GM12878 (cell line): ENCODE measurements around the gene MUC5B. TPM values are rescaled to one million over a fixed set of nuclear protein-coding genes. Genes with fewer than 3 reads are reported as not detected.

Source experiments
- ATAC-seq: fragments of 200-7000 bp; cut with Tn5 transposase; 3 replicates; pipeline ENCODE4 v1.9.1; 2020; ENCODE audit warnings: mild to moderate bottlenecking, moderate library complexity
- BruUV-seq: library from RNA; stranded (reverse); fragments of 400-500 nt; replicated peaks from 2 replicates; lab custom pipeline; 2021; lab: Mats Ljungman, UMichigan
- CTCF ChIA-PET: fragments of 300-600 bp; sonication (Branson Sonifier 250); formaldehyde crosslinking; extraction: SDS; loops from one replicate; lab custom pipeline; 2021; ENCODE audit warnings: inconsistent platforms; lab: Yijun Ruan, JAX
- POLR2A ChIA-PET: fragments of 350-600 bp; formaldehyde crosslinking; extraction: SDS; loops from one replicate; lab custom pipeline; 2021; ENCODE audit warnings: inconsistent platforms; lab: Charles Lee
- RAD21 ChIA-PET: fragments of 300-600 bp; sonication (Branson Sonifier 250); formaldehyde crosslinking; loops from one replicate; lab custom pipeline; 2023; ENCODE audit warnings: antibody characterized with exemption; ENCODE audit not compliant: unreplicated experiment; lab: Charles Lee
- SMC1A ChIA-PET: fragments of 300-600 bp; sonication (Branson Sonifier 250); formaldehyde crosslinking; loops from one replicate; lab custom pipeline; 2023; ENCODE audit not compliant: unreplicated experiment, uncharacterized antibody; lab: Charles Lee
- DNase-seq: peaks from one replicate; pipeline ENCODE4 v3.0.0-alpha.2; 2011; ENCODE audit warnings: low read depth, low spot score
- FAIRE-seq: peaks from 3 replicates; lab custom pipeline; 2011; peaks lifted over from hg19 to GRCh38; lab: Jason Lieb, UNC
- H2AFZ ChIP-seq: 2 replicates; pipeline ENCODE4 v1.6.0; 2011; ENCODE audit warnings: low read depth, low read length, control low read depth; ENCODE audit not compliant: control insufficient read depth
- H3K27ac ChIP-seq: 2 replicates; pipeline ENCODE4 v1.5.1; 2011; ENCODE audit warnings: control low read depth; ENCODE audit not compliant: control insufficient read depth, insufficient read depth
- H3K27me3 ChIP-seq, 2 experiments: replicated peaks in 1 of 2; 2 replicates each; pipeline versions ENCODE4 v1.6.0 to v1.6.1; 2011; ENCODE audit warnings: low read length in 1 of 2; ENCODE audit not compliant: control insufficient read depth in 2 of 2, insufficient read depth in 2 of 2
- H3K36me3 ChIP-seq, 2 experiments: 2 replicates each; pipeline ENCODE4 v1.5.1; 2011; ENCODE audit warnings: low read length in 1 of 2; ENCODE audit not compliant: control insufficient read depth in 2 of 2, insufficient read depth in 2 of 2
- H3K4me1 ChIP-seq: 2 replicates; pipeline ENCODE4 v1.6.1; 2011; ENCODE audit warnings: mild to moderate bottlenecking, low read length, moderate library complexity, mixed read lengths; ENCODE audit not compliant: control insufficient read depth, insufficient read depth
- H3K4me2 ChIP-seq: 2 replicates; pipeline ENCODE4 v1.6.0; 2011; ENCODE audit warnings: control low read depth; ENCODE audit not compliant: control insufficient read depth, insufficient read depth
- H3K4me3 ChIP-seq: fragments of 200-600 bp; sonication (generic); 2 replicates; pipeline ENCODE4 v1.5.1; 2016
- H3K79me2 ChIP-seq: 2 replicates; pipeline ENCODE4 v1.6.0; 2011; ENCODE audit warnings: low read length; ENCODE audit not compliant: control insufficient read depth, insufficient read depth
- H3K9ac ChIP-seq: 2 replicates; pipeline ENCODE4 v1.8.0; 2011; ENCODE audit warnings: low read length, control low read depth, mixed read lengths; ENCODE audit not compliant: control insufficient read depth, insufficient read depth
- H3K9me3 ChIP-seq: replicated peaks from 3 replicates; pipeline ENCODE4 v1.5.1; 2011; ENCODE audit warnings: mild to moderate bottlenecking, low read length; ENCODE audit not compliant: control insufficient read depth, insufficient read depth
- H4K20me1 ChIP-seq: 2 replicates; pipeline ENCODE4 v1.6.0; 2011; ENCODE audit not compliant: control insufficient read depth, insufficient read depth
- HDGF ChIP-seq: fragments of 450-650 bp; IDR thresholded peaks from 2 replicates; pipeline ENCODE4 v1.6.1; 2016; ENCODE audit warnings: antibody characterized with exemption
- KLF5 ChIP-seq: fragments of 450-650 bp; IDR thresholded peaks from 2 replicates; pipeline ENCODE4 v1.6.1; 2014; ENCODE audit warnings: mild to moderate bottlenecking; ENCODE audit not compliant: partially characterized antibody
- MYB ChIP-seq: fragments of 150-350 bp; IDR thresholded peaks from 2 replicates; pipeline ENCODE4 v1.6.1; 2014; ENCODE audit warnings: mild to moderate bottlenecking, low read depth, low read length, borderline replicate concordance
- NFIC ChIP-seq: IDR thresholded peaks from 2 replicates; pipeline ENCODE4 v1.6.1; 2012; ENCODE audit warnings: low read depth, mild to moderate bottlenecking, inconsistent platforms, low read length, moderate library complexity
- PAX8 ChIP-seq: fragments of 450-650 bp; IDR thresholded peaks from 2 replicates; pipeline ENCODE4 v1.6.1; 2017; ENCODE audit warnings: mild to moderate bottlenecking, moderate library complexity
- WGBS: methylation state at CpG from one replicate; pipeline ENCODE4 v1.1.6; 2016; ENCODE audit warnings: low lambda C conversion rate; ENCODE audit not compliant: insufficient replicate concordance, insufficient coverage; ENCODE audit errors: missing lambda C conversion rate; 5-methylcytosine and 5-hydroxymethylcytosine counted together
- in situ Hi-C: fragments of 300-500 bp; cut with MboI; formaldehyde crosslinking; loops from 9 replicates; pipeline ENCODE4 v1.14.3; 2018; ENCODE audit warnings: mixed read lengths
- intact Hi-C: fragments of 100-400 bp; cut with micrococcal nuclease; formaldehyde crosslinking; loops from one replicate; pipeline ENCODE4 v1.14.2; 2022; ENCODE audit not compliant: unreplicated experiment
- polyA plus RNA-seq, 11 experiments: library from polyadenylated mRNA; depleted of rRNA in 4 of 11; unstranded in 6 of 11; stranded (reverse) in 5 of 11; fragments of >200 nt; fragmentation: Nextera tagmentation in 4 of 11; fragmentation: Illumina TruSeq in 1 of 11; extraction: Ambion mirVana in 4 of 11; extraction: Trizol in 1 of 11; gene quantifications; 1 replicate in 1 of 11; 2 replicates in 10 of 11; pipeline versions ENCODE4 v1.2.1 to v1.2.3, GENCODE V29; 2011 to 2016; ENCODE audit warnings: inconsistent platforms in 2 of 11, missing spikeins in 2 of 11, low read depth in 1 of 11
- total RNA-seq, 4 experiments: library from RNA; depleted of rRNA in 3 of 4; stranded (reverse); fragments of >200 nt in 3 of 4; fragmentation: Illumina TruSeq in 1 of 4; extraction: Trizol in 1 of 4; gene quantifications; 2 replicates each; pipeline versions ENCODE4 v1.2.1 to v1.2.3, GENCODE V29; 2013 to 2021

Gene MUC5B
- total and polyA plus RNA-seq, 10 of the 15 experiments (the other 5 are each of a cell fraction or from before 2014, with no cell fraction given): 1.5 TPM; not detected in 9

DNA sequence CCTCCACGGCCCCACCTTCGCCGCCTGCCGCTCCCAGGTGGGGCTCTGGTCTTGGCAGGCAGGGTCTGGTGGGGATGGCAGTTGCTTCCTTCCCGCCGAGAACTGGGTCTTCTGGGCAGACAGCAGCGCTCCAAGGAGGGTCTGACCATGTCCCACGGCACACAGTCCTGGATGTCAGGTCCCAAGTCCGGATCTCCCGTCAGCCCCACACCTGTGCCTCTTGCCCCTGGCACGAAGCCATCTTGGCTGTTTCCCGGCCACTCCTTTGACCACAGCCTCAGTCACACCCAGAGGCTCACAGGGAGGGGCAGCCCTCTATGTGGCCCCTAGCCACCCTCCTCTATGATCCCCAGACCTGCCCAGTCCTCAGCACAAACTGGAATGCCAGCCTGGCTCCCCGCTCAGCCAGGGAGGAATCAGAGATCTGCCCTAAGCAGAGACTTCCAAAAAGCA, 14.3 kb downstream of the MUC5B start:
- Histone ChIP-seq H2AFZ (no peak overlapping the region), H3K4me1 (no peaks in the 10 kb centered on the region), H3K9me3 (no peaks in the 10 kb centered on the region; the same call in 2 of the 3 replicates), H3K36me3 (no peaks in the 10 kb centered on the region), H3K9ac (no peak overlapping the region), H3K4me3 (no peak overlapping the region), H3K27me3 (no peaks in the 10 kb centered on the region), H4K20me1 (no peaks in the 10 kb centered on the region), H3K4me2 (no peak overlapping the region), H3K79me2 (no peaks in the 10 kb centered on the region), H3K27ac (no peak overlapping the region)
- 45% methylated on average over 13 of the region's 13 CpGs for WGBS
- FAIRE-seq: no peak
- ChIA-PET RAD21 (no interaction called here), POLR2A (no interaction called here), SMC1A (no interaction called here), CTCF (no interaction called here)
- BruUV-seq: no TSS peak
- in situ Hi-C loops: no loop called here
- intact Hi-C loops: no loop called here
- DNase-seq: no peak
- no peak for ATAC-seq
- TF ChIP-seq KLF5 (no peak), HDGF (no peak), PAX8 (no peak)

DNA sequence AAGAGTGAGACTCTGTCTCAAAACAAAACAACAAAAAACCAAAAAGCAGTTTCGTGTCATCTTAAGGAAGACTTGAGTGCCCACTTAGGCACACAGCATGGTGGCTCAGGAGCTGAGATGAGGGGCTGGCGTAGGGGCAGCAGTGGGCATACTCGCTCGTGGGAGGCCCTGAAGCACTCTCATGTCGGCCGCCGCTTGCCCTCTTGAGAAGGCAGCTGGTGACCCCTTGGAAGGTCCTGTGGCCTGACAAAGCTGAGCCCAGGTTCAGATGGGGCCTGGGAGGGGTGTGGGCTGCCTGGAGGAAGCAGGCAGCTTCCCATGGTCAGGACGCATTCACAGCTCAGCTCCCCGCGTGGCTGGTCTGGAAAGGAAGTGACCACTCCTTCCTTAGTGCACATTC, 15.0 kb downstream of the MUC5B start:
- Histone ChIP-seq H4K20me1 (no peaks in the 10 kb centered on the region), H3K36me3 (no peaks in the 10 kb centered on the region), H3K4me2 (no peak overlapping the region), H3K4me1 (no peaks in the 10 kb centered on the region), H3K9me3 (no peaks in the 10 kb centered on the region; the same call in 2 of the 3 replicates), H3K9ac (no peak overlapping the region), H2AFZ (no peak overlapping the region), H3K27ac (no peak overlapping the region), H3K4me3 (no peak overlapping the region), H3K27me3 (no peaks in the 10 kb centered on the region), H3K79me2 (no peaks in the 10 kb centered on the region)
- ATAC-seq: no peak
- POLR2A ChIA-PET: no interaction called here
- CTCF ChIA-PET: interaction anchor here (0.6 kb wide), 1 partner anchor 555 kb away, joined by 3 read pairs; no protein-coding TSS in a partner anchor
- TF ChIP-seq NFIC (no peak), MYB (no peak)
- intact Hi-C loops: no loop called here
- no peak for FAIRE-seq
- RAD21 ChIA-PET: no interaction called here
- 64% methylated on average over 10 of the region's 10 CpGs for WGBS
- no peak for DNase-seq
- no TSS peak for BruUV-seq
- in situ Hi-C loops: no loop called here
- SMC1A ChIA-PET: no interaction called here
